SK-N-MC (cell line): Measurements from ENCODE around the gene CYP20A1.

Source experiments
- EZH2 ChIP-seq: fragments of 200-600 bp; sonication (generic); IDR thresholded peaks from one replicate; pipeline ENCODE4 v1.6.1; 2017; ENCODE audit warnings: antibody characterized with exemption
- POLR2AphosphoS5 ChIP-seq: IDR thresholded peaks from 2 replicates; pipeline ENCODE4 v1.6.1; 2012; ENCODE audit warnings: mild to moderate bottlenecking, low read depth, low read length, borderline replicate concordance

- no peak for TF ChIP-seq EZH2
- no peak for TF ChIP-seq POLR2AphosphoS5
Measured at GRCh38 chr2:203252818-203253217, 14.0 kb downstream of the CYP20A1 start.
